HepG2 (cell line): ENCODE results near the gene FYB1. TPM values are rescaled to one million over a fixed set of nuclear protein-coding genes. Genes with fewer than 3 reads are reported as not detected.

ENCODE experiments used
- ATF7-NPFF ChIP-seq: sonication (generic); formaldehyde crosslinking; IDR thresholded peaks from 2 replicates; pipeline ENCODE4 v1.8.1; 2023; ENCODE audit warnings: mild to moderate bottlenecking, low read depth, missing genetic modification reagents, moderate library complexity
- DMAP1 ChIP-seq: IDR thresholded peaks from 2 replicates; pipeline ENCODE4 v1.6.1; 2016
- IKZF4 ChIP-seq: sonication (generic); formaldehyde crosslinking; IDR thresholded peaks from 2 replicates; pipeline ENCODE4 v1.5.1; 2020; ENCODE audit warnings: borderline replicate concordance, mild to moderate bottlenecking, low read depth, missing genetic modification reagents; ENCODE audit errors: not compliant biosample characterization
- SNRNP70 ChIP-seq: fragments of 200-400 bp; formaldehyde crosslinking; IDR thresholded peaks from 2 replicates; pipeline ENCODE4 v1.6.1; 2017; ENCODE audit warnings: mild to moderate bottlenecking, low read depth, low read length, moderate library complexity
- STAT5B ChIP-seq: sonication (generic); formaldehyde crosslinking; IDR thresholded peaks from 2 replicates; pipeline ENCODE4 v1.4.0; 2020; ENCODE audit warnings: missing genetic modification reagents
- WIZ ChIP-seq: sonication (generic); formaldehyde crosslinking; IDR thresholded peaks from 2 replicates; pipeline ENCODE4 v1.5.1; 2020; ENCODE audit warnings: mild to moderate bottlenecking, missing genetic modification reagents
- YEATS4 ChIP-seq: sonication (generic); formaldehyde crosslinking; IDR thresholded peaks from 2 replicates; pipeline ENCODE4 v1.4.0; 2020; ENCODE audit warnings: missing genetic modification reagents, borderline replicate concordance
- ZBTB37 ChIP-seq: sonication (generic); formaldehyde crosslinking; IDR thresholded peaks from 2 replicates; pipeline ENCODE4 v1.4.0; 2020; ENCODE audit warnings: mild to moderate bottlenecking, missing genetic modification reagents
- ZBTB44 ChIP-seq: sonication (generic); formaldehyde crosslinking; IDR thresholded peaks from 2 replicates; pipeline ENCODE4 v1.4.0; 2020; ENCODE audit warnings: missing genetic modification reagents
- ZNF230 ChIP-seq: sonication (generic); formaldehyde crosslinking; IDR thresholded peaks from 2 replicates; pipeline ENCODE4 v1.4.0; 2020; ENCODE audit warnings: mild to moderate bottlenecking, missing genetic modification reagents
- ZNF746 ChIP-seq: sonication (generic); formaldehyde crosslinking; IDR thresholded peaks from 2 replicates; pipeline ENCODE4 v1.8.0; 2022; ENCODE audit warnings: mild to moderate bottlenecking, missing genetic modification reagents
- ZNF792 ChIP-seq: IDR thresholded peaks from 2 replicates; pipeline ENCODE4 v1.6.1; 2016
- ZSCAN21 ChIP-seq: sonication (generic); formaldehyde crosslinking; IDR thresholded peaks from 2 replicates; pipeline ENCODE4 v1.8.0; 2022; ENCODE audit warnings: mild to moderate bottlenecking, missing genetic modification reagents, moderate library complexity, borderline replicate concordance
- polyA plus RNA-seq, 8 experiments: library from polyadenylated mRNA; depleted of rRNA in 3 of 8; stranded (reverse) in 7 of 8; unstranded in 1 of 8; fragments of >200 nt; fragmentation: Illumina TruSeq in 4 of 8; extraction: Trizol in 4 of 8; gene quantifications; 2 replicates each; pipeline versions ENCODE4 v1.2.1 to v1.2.3, GENCODE V29; 2011 to 2016; ENCODE audit warnings: low read depth in 4 of 8, missing spikeins in 1 of 8, mixed read lengths in 1 of 8; ENCODE audit not compliant: insufficient read depth in 1 of 8
- total RNA-seq, 5 experiments: library from RNA; depleted of rRNA; stranded (reverse); fragments of >200 nt; fragmentation: Illumina TruSeq; extraction: Trizol; gene quantifications; 2 replicates each; pipeline ENCODE4 v1.2.3, GENCODE V29; 2016; ENCODE audit warnings: low read depth in 1 of 5
- TF ChIP-seq, protein P1 (sequence below): sonication (generic); formaldehyde crosslinking; IDR thresholded peaks from 2 replicates; pipeline ENCODE4 v1.4.0; 2020; ENCODE audit warnings: mild to moderate bottlenecking, missing genetic modification reagents
- TF ChIP-seq, protein P2 (sequence below): sonication (generic); formaldehyde crosslinking; IDR thresholded peaks from 2 replicates; pipeline ENCODE4 v1.4.0; 2020; ENCODE audit warnings: mild to moderate bottlenecking, missing genetic modification reagents, borderline replicate concordance
- TF ChIP-seq, protein P3 (sequence below): IDR thresholded peaks from 2 replicates; pipeline ENCODE4 v1.6.1; 2018; ENCODE audit warnings: missing genetic modification reagents
- TF ChIP-seq, protein P4 (sequence below): sonication (generic); formaldehyde crosslinking; IDR thresholded peaks from 2 replicates; pipeline ENCODE4 v1.8.1; 2023; ENCODE audit warnings: missing genetic modification reagents, inconsistent platforms, borderline replicate concordance
- TF ChIP-seq, protein P5 (sequence below): sonication (generic); formaldehyde crosslinking; IDR thresholded peaks from 2 replicates; pipeline ENCODE4 v1.5.1; 2020; ENCODE audit warnings: mild to moderate bottlenecking, moderate library complexity, missing genetic modification reagents

Gene FYB1
- total and polyA plus RNA-seq, 2 of the 13 experiments (the other 11 are each of a cell fraction or from before 2014, with no cell fraction given): 0.03 TPM; not detected in 1

GRCh38 chr5:39074017-39074814, 145.1 kb downstream of the FYB1 start, which contains the start of gene RICTOR (continued):
- TF ChIP-seq STAT5B (CRISPR knock-in tag) (no peak), ZNF230 (no peak), ZBTB37 (no peak), WIZ (CRISPR knock-in tag) (no peak), ZBTB44 (no peak), YEATS4 (CRISPR knock-in tag) (peak; percentile 87), SNRNP70 (no peak), DMAP1 (CRISPR knock-in tag) (peak; percentile 70; the same call in 1 of the 2 replicates), ZNF792 (CRISPR knock-in tag) (no peak; the same call in 1 of the 2 replicates), ZSCAN21 (CRISPR knock-in tag) (no peak; the same call in 1 of the 2 replicates), ATF7-NPFF (CRISPR knock-in tag) (peak; percentile 68; the same call in 1 of the 2 replicates), ZNF746 (CRISPR knock-in tag) (no peak), IKZF4 (no peak)
- TF ChIP-seq, protein P1, sequence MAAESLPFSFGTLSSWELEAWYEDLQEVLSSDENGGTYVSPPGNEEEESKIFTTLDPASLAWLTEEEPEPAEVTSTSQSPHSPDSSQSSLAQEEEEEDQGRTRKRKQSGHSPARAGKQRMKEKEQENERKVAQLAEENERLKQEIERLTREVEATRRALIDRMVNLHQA (CRISPR knock-in tag): no peak
- TF ChIP-seq, protein P2, sequence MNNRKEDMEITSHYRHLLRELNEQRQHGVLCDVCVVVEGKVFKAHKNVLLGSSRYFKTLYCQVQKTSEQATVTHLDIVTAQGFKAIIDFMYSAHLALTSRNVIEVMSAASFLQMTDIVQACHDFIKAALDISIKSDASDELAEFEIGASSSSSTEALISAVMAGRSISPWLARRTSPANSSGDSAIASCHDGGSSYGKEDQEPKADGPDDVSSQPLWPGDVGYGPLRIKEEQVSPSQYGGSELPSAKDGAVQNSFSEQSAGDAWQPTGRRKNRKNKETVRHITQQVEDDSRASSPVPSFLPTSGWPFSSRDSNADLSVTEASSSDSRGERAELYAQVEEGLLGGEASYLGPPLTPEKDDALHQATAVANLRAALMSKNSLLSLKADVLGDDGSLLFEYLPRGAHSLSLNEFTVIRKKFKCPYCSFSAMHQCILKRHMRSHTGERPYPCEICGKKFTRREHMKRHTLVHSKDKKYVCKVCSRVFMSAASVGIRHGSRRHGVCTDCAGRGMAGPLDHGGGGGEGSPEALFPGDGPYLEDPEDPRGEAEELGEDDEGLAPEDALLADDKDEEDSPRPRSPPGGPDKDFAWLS (CRISPR knock-in tag): no peak
- TF ChIP-seq, protein P3, sequence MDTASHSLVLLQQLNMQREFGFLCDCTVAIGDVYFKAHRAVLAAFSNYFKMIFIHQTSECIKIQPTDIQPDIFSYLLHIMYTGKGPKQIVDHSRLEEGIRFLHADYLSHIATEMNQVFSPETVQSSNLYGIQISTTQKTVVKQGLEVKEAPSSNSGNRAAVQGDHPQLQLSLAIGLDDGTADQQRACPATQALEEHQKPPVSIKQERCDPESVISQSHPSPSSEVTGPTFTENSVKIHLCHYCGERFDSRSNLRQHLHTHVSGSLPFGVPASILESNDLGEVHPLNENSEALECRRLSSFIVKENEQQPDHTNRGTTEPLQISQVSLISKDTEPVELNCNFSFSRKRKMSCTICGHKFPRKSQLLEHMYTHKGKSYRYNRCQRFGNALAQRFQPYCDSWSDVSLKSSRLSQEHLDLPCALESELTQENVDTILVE: 0 out of 2 replicates have a peak, but pooled peaks have one; percentile 75
- TF ChIP-seq, protein P4, sequence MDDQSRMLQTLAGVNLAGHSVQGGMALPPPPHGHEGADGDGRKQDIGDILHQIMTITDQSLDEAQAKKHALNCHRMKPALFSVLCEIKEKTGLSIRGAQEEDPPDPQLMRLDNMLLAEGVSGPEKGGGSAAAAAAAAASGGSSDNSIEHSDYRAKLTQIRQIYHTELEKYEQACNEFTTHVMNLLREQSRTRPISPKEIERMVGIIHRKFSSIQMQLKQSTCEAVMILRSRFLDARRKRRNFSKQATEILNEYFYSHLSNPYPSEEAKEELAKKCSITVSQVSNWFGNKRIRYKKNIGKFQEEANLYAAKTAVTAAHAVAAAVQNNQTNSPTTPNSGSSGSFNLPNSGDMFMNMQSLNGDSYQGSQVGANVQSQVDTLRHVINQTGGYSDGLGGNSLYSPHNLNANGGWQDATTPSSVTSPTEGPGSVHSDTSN (CRISPR knock-in tag): no peak
- TF ChIP-seq, protein P5, sequence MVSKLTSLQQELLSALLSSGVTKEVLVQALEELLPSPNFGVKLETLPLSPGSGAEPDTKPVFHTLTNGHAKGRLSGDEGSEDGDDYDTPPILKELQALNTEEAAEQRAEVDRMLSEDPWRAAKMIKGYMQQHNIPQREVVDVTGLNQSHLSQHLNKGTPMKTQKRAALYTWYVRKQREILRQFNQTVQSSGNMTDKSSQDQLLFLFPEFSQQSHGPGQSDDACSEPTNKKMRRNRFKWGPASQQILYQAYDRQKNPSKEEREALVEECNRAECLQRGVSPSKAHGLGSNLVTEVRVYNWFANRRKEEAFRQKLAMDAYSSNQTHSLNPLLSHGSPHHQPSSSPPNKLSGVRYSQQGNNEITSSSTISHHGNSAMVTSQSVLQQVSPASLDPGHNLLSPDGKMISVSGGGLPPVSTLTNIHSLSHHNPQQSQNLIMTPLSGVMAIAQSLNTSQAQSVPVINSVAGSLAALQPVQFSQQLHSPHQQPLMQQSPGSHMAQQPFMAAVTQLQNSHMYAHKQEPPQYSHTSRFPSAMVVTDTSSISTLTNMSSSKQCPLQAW (CRISPR knock-in tag): no peak; the same call in 1 of the 2 replicates
